ENCODE data around the gene CADPS2.

DNA sequence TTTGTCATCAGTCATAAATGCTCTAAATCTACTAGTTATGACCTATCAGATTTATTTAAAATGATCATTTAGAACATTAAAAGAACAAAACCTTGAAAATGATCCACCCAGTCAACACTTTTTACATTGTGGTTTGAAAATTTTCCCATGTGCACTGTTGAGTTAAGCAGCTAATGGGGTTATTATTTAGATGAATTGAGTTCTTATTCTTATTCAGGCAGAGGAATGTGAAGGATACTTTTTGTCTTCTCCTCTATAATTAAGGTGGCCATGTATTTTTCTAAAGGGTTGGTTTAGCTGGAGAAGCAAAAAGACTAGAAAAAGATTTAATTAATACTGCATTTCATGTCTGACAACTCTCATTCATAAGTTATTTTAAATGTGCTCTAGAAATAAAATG lies 506.8 kb downstream of the CADPS2 start:
- TF ChIP-seq CTCF (IDR thresholded peaks at IDR 0.05; ENCODE audit: insufficient read depth, low read length, poor library complexity, severe bottlenecking) (no peak), EZH2phosphoT487 (conservative IDR thresholded peaks at IDR 0.05; ENCODE audit: low read length) (no peak)
